SU-DHL-6 (cell line): ENCODE results near the gene CREG2.

Source experiments
- H2AFZ ChIP-seq: fragments of 200-600 bp; sonication (generic); 2 replicates; pipeline ENCODE4 v1.6.1; 2014; ENCODE audit warnings: low read depth, mild to moderate bottlenecking, moderate library complexity, mixed read lengths, antibody characterized with exemption, low read length; ENCODE audit not compliant: severe bottlenecking
- H3F3A ChIP-seq: fragments of 200-600 bp; shearing (Covaris generic); 2 replicates; pipeline ENCODE4 v1.6.0; 2016; ENCODE audit warnings: antibody characterized with exemption, mild to moderate bottlenecking; ENCODE audit not compliant: insufficient read depth
- H3K27ac ChIP-seq: fragments of 200-600 bp; sonication (generic); 2 replicates; pipeline ENCODE4 v1.5.1; 2016; ENCODE audit warnings: low read depth, mild to moderate bottlenecking, low read length, moderate library complexity, mixed read lengths
- H3K27me3 ChIP-seq: fragments of 200-600 bp; sonication (generic), shearing (Covaris generic); 2 replicates; pipeline ENCODE4 v1.6.0; 2014; ENCODE audit warnings: mild to moderate bottlenecking, low read length
- H3K36me3 ChIP-seq: fragments of 200-600 bp; sonication (generic); 2 replicates; pipeline ENCODE4 v1.6.1; 2014; ENCODE audit warnings: mild to moderate bottlenecking, low read length, mixed read lengths
- H3K4me2 ChIP-seq: fragments of 300-600, 200-600 bp; shearing (Covaris generic), sonication (generic); 2 replicates; pipeline ENCODE4 v1.6.0; 2014; ENCODE audit warnings: low read length, low read depth, mild to moderate bottlenecking; ENCODE audit not compliant: poor library complexity, severe bottlenecking
- H3K4me3 ChIP-seq: fragments of 200-600 bp; sonication (generic); 2 replicates; pipeline ENCODE4 v1.5.1; 2014; ENCODE audit warnings: antibody characterized with exemption, low read length, mild to moderate bottlenecking, mixed read lengths; ENCODE audit not compliant: insufficient read depth, poor library complexity, severe bottlenecking
- H3K79me2 ChIP-seq: fragments of 200-600 bp; sonication (generic); 2 replicates; pipeline ENCODE4 v1.6.1; 2014; ENCODE audit warnings: mild to moderate bottlenecking, low read length, moderate library complexity; ENCODE audit not compliant: insufficient read depth
- H3K9ac ChIP-seq: fragments of 200-600 bp; sonication (generic); 2 replicates; pipeline ENCODE4 v1.7.0; 2014; ENCODE audit warnings: mild to moderate bottlenecking, low read length
- H3K9me2 ChIP-seq: fragments of 200-600 bp; sonication (generic); replicated peaks from 2 replicates; pipeline ENCODE4 v1.6.1; 2014; ENCODE audit warnings: low read length; ENCODE audit not compliant: insufficient read depth
- H3K9me3 ChIP-seq: fragments of 200-600 bp; sonication (generic); 2 replicates; pipeline ENCODE4 v1.6.1; 2014; ENCODE audit warnings: low read length, mixed read lengths; ENCODE audit not compliant: insufficient read depth
- H4K20me1 ChIP-seq: fragments of 200-600 bp; sonication (generic); 2 replicates; pipeline ENCODE4 v1.6.1; 2014; ENCODE audit warnings: low read depth, mild to moderate bottlenecking, antibody characterized with exemption, low read length, moderate library complexity, mixed read lengths
- CTCF ChIP-seq: fragments of 200-600 bp; sonication (generic); IDR thresholded peaks from one replicate; pipeline ENCODE4 v1.5.1; 2017; ENCODE audit warnings: antibody characterized with exemption, mild to moderate bottlenecking, low read length, moderate library complexity; ENCODE audit not compliant: insufficient read depth, poor library complexity, severe bottlenecking
- EZH2phosphoT487 ChIP-seq: fragments of 200-600 bp; sonication (generic), shearing (Covaris generic); conservative IDR thresholded peaks from 2 replicates; pipeline ENCODE4 v1.6.1; 2018; ENCODE audit warnings: mild to moderate bottlenecking, antibody characterized with exemption, low read length, moderate library complexity, mixed read lengths

The CREG2 gene

DNA sequence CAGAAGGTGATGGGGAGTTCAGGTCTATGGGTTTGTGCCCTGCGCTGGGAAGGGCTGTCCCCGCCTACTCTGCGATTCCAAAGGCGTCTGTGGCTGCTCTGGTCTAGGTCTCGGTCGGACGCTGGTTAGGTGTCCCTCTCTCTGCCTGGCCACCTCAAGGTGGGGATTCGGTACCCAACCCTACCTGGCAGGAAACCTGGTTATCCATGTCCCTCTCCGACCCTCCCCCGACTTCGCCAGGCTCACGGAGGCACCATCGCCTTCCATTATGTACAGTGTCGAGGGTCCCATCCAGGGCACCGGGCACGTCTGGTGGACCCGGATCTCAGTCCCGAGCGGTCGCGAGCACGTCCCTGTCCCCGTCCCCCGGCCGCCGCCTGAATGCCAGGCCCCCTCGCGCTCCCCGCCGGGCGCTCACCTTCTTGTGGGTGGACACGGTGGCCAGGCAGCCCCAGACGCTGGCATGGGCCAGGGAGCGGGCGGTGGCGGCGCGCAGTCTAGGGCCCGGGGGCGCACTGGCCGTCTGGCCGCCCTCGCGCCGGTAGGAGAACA is 628 bp downstream of the CREG2 start:
- Histone ChIP-seq H3K9me3 (no peaks in the 10 kb centered on the region), H3K27ac (no peak overlapping the region), H3K36me3 (no peaks in the 10 kb centered on the region), H4K20me1 (no peaks in the 10 kb centered on the region), H3K79me2 (no peaks in the 10 kb centered on the region), H3K4me3 (no peak overlapping the region), H3K9me2 (no peaks in the 10 kb centered on the region), H3K27me3 (no peaks in the 10 kb centered on the region), H2AFZ (no peak overlapping the region), H3F3A (no peaks in the 10 kb centered on the region), H3K9ac (no peak overlapping the region), H3K4me2 (no peak overlapping the region)
- TF ChIP-seq EZH2phosphoT487 (no peak), CTCF (no peak)

DNA sequence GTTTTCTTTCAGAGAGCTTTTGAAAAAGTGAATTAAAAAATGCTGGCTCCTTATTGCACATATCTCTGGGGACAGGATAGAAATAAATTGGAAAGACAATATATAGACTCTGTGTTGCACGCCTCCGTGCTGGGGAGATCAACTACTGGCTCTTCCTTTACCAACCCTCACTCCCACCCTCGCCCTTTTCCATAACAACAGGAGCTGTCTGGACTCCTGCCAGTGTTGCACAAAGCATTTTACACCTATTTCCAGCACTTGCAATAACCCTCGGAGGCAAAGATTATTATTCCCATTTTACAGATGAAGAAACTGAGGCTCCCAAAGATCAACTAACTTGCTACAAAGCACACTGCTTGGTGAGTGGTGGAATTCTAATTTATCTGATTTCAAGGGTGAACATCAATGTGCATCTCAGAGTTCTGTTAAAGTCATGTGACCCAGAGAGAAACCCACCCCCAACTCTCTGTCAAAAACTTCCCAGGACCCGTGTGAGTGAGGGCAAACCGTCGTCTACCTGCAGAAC is 4.2 kb downstream of the CREG2 start:
- Histone ChIP-seq H3K36me3 (no peaks in the 10 kb centered on the region), H3F3A (no peaks in the 10 kb centered on the region), H3K27me3 (no peaks in the 10 kb centered on the region), H3K4me2 (no peak overlapping the region), H3K27ac (no peak overlapping the region), H3K4me3 (no peak overlapping the region), H2AFZ (no peak overlapping the region), H3K9me2 (no peaks in the 10 kb centered on the region), H3K9me3 (no peaks in the 10 kb centered on the region), H4K20me1 (no peaks in the 10 kb centered on the region), H3K9ac (no peak overlapping the region), H3K79me2 (no peaks in the 10 kb centered on the region)
- no peak for TF ChIP-seq EZH2phosphoT487

- Histone ChIP-seq H3K4me2 (no peak overlapping the region), H3K27me3 (no peaks in the 10 kb centered on the region), H3K27ac (no peak overlapping the region), H4K20me1 (no peaks in the 10 kb centered on the region), H3K36me3 (no peaks in the 10 kb centered on the region), H3F3A (no peaks in the 10 kb centered on the region), H3K9ac (no peak overlapping the region), H2AFZ (no peak overlapping the region), H3K9me2 (no peaks in the 10 kb centered on the region), H3K79me2 (no peaks in the 10 kb centered on the region), H3K4me3 (no peak overlapping the region), H3K9me3 (no peaks in the 10 kb centered on the region)
- TF ChIP-seq CTCF: no peak
- TF ChIP-seq EZH2phosphoT487: no peak
Observed at GRCh38 chr2:101382442-101382841, 4.9 kb downstream of the CREG2 start.

DNA sequence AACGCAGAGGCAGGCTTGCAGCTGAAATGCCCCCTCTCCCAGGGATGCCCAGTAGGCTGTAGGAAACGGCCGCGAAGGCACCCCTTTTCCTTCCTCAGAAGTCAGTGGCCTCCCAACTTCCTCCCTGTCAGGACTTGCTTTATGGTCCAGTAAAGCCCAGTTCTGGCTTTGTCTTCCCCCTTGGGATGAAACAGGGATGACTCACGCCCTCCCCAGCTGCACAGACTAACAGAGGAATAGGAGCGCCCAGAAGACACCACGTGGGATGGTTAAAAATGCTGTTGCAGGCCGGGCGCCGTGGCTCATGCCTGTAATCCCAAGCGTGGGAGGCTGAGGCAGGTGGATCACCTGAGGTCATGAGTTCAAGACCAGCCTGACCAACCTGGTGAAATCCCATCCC is 6.9 kb downstream of the CREG2 start:
- no peak overlapping the region for H3K9ac ChIP-seq
- H3K4me2 ChIP-seq: no peak overlapping the region
- H3K4me3 ChIP-seq: no peak overlapping the region
- H3F3A ChIP-seq: no peaks in the 10 kb centered on the region
- H3K9me2 ChIP-seq: no peaks in the 10 kb centered on the region
- H3K27ac ChIP-seq: no peak overlapping the region
- no peaks in the 10 kb centered on the region for H3K36me3 ChIP-seq
- H3K79me2 ChIP-seq: no peaks in the 10 kb centered on the region
- no peaks in the 10 kb centered on the region for H3K27me3 ChIP-seq
- TF ChIP-seq CTCF (no peak), EZH2phosphoT487 (no peak)
- no peaks in the 10 kb centered on the region for H3K9me3 ChIP-seq
- H2AFZ ChIP-seq: no peak overlapping the region
- H4K20me1 ChIP-seq: no peaks in the 10 kb centered on the region
